Measurements from ENCODE around the gene CLIC2.
"Not testable (repeated sequence)": the region's sequence is repeated elsewhere in the genome, so short reads cannot be mapped to it uniquely, and the experiment has no call there.

Gene CLIC2

DNA sequence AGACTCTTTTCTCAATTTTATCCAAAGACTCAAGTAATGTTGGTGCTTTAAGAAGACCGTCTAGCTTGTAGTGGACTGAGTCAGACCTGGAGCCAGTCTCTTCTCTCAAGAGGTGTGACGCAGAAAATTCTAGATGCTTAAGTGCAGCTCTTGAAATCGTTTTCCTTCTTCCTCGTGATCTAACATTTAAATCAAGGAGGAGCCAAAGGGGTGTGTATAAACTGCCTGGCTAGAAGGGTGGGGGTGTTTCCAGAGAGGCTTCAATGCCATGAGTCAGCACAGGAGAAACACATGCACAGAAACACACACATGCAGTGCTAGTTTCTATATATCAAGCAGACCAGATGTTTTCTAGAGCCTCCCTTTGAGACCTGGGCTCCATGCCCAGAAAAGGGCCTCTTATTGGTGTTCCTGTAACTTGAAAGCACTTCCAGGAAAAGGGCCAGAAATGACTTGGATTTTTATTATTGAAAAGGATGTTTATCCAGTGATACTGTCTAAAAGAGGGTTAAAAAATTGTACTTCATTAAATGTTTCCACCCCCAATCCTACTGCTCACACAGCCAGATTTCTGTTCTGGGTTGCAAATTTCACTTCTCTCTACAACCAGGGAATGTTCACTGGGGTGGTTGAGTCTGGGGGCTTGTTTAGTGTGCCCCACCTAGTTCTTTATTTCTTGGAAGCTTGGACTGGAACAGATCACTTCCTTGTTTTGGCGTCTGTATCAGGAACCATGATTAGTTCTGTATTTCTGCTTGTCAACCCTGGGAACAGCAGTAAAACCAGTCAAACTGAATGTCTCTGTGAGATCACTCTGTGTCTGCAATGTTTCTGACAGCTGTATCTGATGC is at the start of gene CLIC2:
Gene CLIC2, minus strand, starts transcription at position 129 of the 851 bp plus-strand sequence. CDS start 187 bp downstream, outside the sequence.
- no peak for DNase-seq (ENCODE audit: low read depth)

GRCh38 chrX:155382529-155382967 is 48.1 kb upstream of the CLIC2 start:
- not testable (repeated sequence) for DNase-seq (ENCODE audit: low read depth)

- DNase-seq (ENCODE audit: low read depth) = not testable (repeated sequence)
These were observed 47.6 kb upstream of the CLIC2 start, which contains the start of gene F8A2 for GRCh38 chrX:155381843-155382528. F8A2 (plus strand) TSS chrX:155382095; CDS start chrX:155382115, 20 bp downstream.

- not testable (repeated sequence) for DNase-seq (ENCODE audit: low read depth)
These were observed 45.4 kb upstream of the CLIC2 start for GRCh38 chrX:155379802-155380201.

DNA sequence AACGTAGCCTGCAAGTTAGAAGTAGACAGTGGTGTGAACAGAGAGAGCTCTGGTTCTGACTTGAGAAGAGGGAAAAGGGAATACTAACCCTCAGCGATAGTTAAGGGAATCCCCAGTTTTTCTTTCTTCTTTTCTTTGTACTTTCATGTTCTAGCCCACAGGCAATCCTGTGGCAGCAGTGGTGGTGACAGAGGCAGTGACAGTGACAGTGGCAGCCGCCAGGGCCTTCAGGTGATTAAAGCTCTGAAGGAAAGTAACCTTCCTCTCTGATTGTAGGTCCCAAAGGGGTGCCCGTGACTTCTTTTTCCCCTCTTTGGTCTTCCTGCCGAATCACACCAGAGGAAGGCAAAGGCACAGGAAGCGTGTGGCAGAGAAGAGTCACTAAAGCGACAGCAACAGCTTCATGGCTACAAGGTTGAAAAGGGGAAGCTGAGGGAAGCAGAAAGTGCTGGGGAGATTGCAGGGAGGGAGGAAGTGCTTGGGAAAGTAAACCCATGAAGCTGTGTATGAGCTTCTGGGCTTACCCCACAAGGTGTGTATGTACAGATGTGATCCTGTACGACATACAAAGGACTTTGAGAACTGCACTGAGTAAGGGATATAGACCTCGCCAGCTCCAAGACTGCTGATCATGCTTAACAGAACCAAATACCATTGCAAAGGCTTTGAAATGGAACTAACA is 39.5 kb upstream of the CLIC2 start:
- not testable (repeated sequence) for DNase-seq (ENCODE audit: low read depth)

DNA sequence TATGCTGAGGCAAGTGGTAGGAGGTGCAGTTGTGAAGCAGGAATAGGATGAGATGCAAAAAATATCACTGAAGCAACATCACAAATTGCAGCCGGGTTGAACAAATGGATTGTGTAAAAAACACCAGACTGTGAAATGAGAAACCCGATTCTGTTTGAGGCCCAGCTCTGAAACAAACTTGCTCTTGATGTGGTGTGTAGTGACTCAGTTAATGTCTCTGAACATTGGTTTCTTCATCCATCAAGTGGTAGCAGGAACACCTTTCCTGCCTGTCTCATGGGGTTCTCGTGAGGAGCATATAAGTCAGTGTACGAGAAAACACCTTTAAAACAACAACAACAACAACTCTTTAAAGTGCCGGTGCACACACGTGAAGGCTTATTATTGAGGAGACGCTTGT is 29.3 kb upstream of the CLIC2 start:
- not testable (repeated sequence) for DNase-seq (ENCODE audit: low read depth)

DNA sequence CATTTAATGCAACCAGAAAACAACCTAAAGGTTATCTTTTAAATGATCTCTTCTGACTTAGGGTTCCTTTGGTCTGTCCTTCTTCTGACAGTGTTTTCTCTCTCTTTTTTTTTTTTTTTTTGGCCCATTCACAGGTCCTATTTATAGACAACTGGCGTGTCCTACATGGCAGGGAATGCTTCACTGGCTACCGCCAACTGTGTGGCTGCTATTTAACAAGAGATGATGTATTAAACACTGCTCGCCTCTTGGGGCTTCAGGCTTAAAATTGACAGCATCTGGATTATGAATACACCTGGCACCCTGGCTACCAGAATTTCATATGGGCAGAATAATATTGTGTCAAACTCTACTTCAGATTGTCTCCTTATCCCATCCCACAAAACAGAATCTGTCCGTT is 15.0 kb upstream of the CLIC2 start:
- DNase-seq (ENCODE audit: low read depth) = not testable (repeated sequence)

DNA sequence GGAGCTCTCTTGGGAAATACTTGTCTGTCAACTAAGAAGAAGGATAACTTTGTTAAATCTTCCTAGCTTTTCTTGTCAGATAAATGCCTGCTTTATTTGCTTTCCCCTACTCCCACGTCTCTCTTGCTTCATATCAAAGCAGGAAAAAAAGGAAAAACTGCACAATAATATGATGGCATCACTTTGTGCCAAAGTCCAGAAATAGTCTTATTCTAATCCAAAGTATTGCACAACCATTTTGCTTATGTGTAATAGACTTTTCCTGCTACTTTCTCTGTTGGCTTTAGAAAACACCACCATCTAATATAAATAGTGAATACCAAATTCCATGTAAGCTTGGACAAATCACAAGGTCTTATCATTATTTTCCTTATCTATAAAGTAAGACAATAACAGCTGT is 11.3 kb upstream of the CLIC2 start:
- not testable (repeated sequence) for DNase-seq (ENCODE audit: low read depth)

DNA sequence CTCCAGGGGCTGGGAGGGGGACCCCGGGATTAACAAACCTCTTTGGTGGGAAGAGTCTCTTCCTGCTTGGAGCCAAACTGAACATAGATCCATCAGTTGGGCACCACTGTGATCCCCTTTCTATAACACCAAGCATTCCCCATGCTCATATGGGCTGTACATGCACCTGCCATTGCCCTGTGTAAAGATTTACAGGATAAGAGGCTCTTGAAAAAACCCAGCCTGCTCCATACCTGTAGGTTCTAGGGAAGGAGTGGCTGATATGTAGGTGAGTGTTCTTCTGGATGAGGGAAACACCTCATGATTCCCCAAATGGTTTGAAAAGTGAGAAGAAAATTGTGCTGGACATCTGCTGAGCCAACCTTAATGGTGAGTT is 911 bp upstream of the CLIC2 start:
- not testable (repeated sequence) for DNase-seq (ENCODE audit: low read depth)

GRCh38 chrX:155333544-155334100 is 792 bp downstream of the CLIC2 start:
- no peak for DNase-seq (ENCODE audit: low read depth)

- no peak for DNase-seq (ENCODE audit: low read depth)
These were observed 3.4 kb downstream of the CLIC2 start for GRCh38 chrX:155330992-155331391.

GRCh38 chrX:155329293-155329692 is 5.1 kb downstream of the CLIC2 start:
- no peak for DNase-seq (ENCODE audit: low read depth)

GRCh38 chrX:155326610-155327009 is 7.8 kb downstream of the CLIC2 start:
- no peak for DNase-seq (ENCODE audit: low read depth)

- no peak for DNase-seq (ENCODE audit: low read depth)
These were observed 20.2 kb downstream of the CLIC2 start for GRCh38 chrX:155314260-155314659.

GRCh38 chrX:155313766-155314165 is 20.6 kb downstream of the CLIC2 start:
- no peak for DNase-seq (ENCODE audit: low read depth)

DNA sequence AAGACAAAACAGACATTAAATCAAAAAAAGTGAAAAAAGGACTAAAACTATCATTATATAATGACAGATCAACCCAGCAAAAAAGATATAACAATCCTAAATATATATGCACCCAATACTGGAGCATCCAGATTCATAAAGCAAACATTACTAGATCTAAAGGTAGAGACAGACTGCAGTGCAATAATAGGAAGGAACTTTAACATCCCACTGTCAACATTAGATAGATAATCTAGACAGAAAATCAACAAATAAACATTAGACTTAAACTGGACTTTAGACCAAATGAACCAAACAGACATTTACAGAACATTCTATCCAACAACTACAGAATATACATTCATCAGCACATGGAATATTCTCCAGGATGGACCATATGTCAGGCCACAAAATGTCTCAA is 40.6 kb downstream of the CLIC2 start:
- no peak for DNase-seq (ENCODE audit: low read depth)

GRCh38 chrX:155279873-155280272 is 54.5 kb downstream of the CLIC2 start:
- DNase-seq (ENCODE audit: low read depth) = no peak

- DNase-seq (ENCODE audit: low read depth) = no peak
These were observed 63.4 kb downstream of the CLIC2 start for GRCh38 chrX:155270969-155271368.

DNA sequence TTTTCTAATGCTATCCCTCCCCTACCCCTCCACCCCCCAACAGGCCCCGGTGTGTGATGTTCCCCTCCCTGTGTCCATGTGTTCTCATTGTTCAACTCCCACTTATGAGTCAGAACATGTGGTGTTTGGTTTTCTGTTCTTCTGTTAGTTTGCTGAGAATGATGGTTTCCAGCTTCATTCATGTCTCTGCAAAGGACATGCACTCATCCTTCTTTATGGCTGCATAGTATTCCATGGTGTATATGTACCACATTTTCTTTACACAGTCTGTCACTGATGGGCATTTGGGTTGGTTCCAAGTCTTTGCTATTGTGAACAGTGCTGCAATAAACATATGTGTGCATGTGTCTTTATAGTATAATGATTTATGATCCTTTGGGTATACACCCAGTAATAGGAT is 66.4 kb downstream of the CLIC2 start:
- DNase-seq (ENCODE audit: low read depth) = not testable (repeated sequence)

GRCh38 chrX:155266439-155266838 is 68.0 kb downstream of the CLIC2 start:
- DNase-seq (ENCODE audit: low read depth) = no peak

DNA sequence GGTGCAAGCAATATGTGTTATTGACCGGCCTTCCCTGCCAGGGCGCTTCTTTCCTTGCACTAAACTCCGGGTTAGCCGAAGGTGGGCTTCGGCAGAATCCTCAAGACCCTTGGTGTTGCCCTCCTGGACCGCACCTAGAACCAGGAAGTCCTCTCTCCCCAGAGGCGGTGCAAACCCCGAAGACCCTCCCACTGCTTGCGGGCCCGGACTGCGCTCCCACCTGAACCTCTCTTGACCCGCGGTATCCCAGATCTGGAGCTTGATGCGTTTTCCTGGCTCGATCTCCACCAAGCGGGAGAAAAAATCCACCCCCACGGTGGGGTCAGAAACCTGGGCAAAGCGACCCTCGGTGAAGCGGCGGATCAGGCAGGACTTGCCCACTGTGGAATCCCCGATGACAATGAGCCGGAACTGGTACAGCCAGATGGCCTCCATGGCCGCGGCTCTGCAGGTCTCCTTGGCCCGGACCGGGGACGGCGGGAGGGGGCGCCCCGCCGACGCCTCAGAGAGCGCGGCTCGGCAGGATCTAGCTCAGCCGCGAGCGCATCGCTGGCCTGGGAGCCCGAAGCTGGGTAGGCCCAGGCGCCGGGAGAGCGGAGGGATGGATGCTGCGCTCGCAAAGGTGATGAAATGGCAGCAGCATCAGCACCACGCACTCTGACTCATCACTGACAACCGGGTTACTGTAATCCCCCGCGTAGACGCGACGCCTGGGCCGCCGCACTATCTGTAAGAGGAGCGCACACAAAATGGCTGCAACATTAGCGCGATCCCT is 70.4 kb downstream of the CLIC2 start, which contains the start of gene RAB39B:
Gene RAB39B, minus strand, starts transcription at position 638 of the 775 bp plus-strand sequence. Its CDS starts 203 bp downstream, at position 435.
- DNase-seq (ENCODE audit: low read depth) = peak; percentile 63

All from activated T-cell treated with anti-CD3 and anti-CD28 coated beads for 48 hours (primary cell).